Osteoblast (primary cell): Measurements from ENCODE around the gene CARMIL1. TPM values are rescaled to one million over a fixed set of nuclear protein-coding genes. Genes with fewer than 3 reads are reported as not detected.
A peak's percentile ranks its signal among the peaks of the same experiment; 100 is the strongest.

Source experiments
- DNase-seq: peaks from one replicate; pipeline ENCODE4 v3.0.0; 2011; ENCODE audit warnings: low spot score, mixed read lengths; ENCODE audit not compliant: insufficient read length; ENCODE audit errors: missing footprints
- H2AFZ ChIP-seq: 2 replicates; pipeline ENCODE4 v1.6.0; 2011; ENCODE audit warnings: mild to moderate bottlenecking, low read length
- H3K27ac ChIP-seq: 2 replicates; pipeline ENCODE4 v1.5.1; 2011; ENCODE audit warnings: mild to moderate bottlenecking, low read depth, low read length, moderate library complexity
- H3K27me3 ChIP-seq: 2 replicates; pipeline ENCODE4 v1.6.0; 2012; ENCODE audit warnings: mild to moderate bottlenecking, control low read depth, inconsistent platforms, low read length, moderate library complexity; ENCODE audit not compliant: insufficient read depth
- H3K36me3 ChIP-seq: 2 replicates; pipeline ENCODE4 v1.5.1; 2011; ENCODE audit warnings: mild to moderate bottlenecking, low read length, control low read depth, moderate library complexity; ENCODE audit not compliant: insufficient read depth
- H3K4me1 ChIP-seq: 2 replicates; pipeline ENCODE4 v1.5.1; 2011; ENCODE audit warnings: mild to moderate bottlenecking, low read length, control low read depth, moderate library complexity; ENCODE audit not compliant: insufficient read depth
- H3K4me2 ChIP-seq: 2 replicates; pipeline ENCODE4 v1.6.0; 2011; ENCODE audit warnings: mild to moderate bottlenecking, low read length; ENCODE audit not compliant: insufficient read depth
- H3K4me3 ChIP-seq: fragments of 200-600 bp; sonication (generic); 3 replicates; pipeline ENCODE4 v1.5.1; 2012; ENCODE audit warnings: mild to moderate bottlenecking, low read length, inconsistent platforms; ENCODE audit not compliant: insufficient read depth
- H3K79me2 ChIP-seq: 2 replicates; pipeline ENCODE4 v1.6.0; 2012; ENCODE audit warnings: mild to moderate bottlenecking, low read length, control low read depth, inconsistent platforms; ENCODE audit not compliant: insufficient read depth
- H3K9me3 ChIP-seq: 2 replicates; pipeline ENCODE4 v1.5.1; 2011; ENCODE audit warnings: low read depth, low read length, control low read depth
- H4K20me1 ChIP-seq: 2 replicates; pipeline ENCODE4 v1.6.0; 2012; ENCODE audit warnings: mild to moderate bottlenecking, low read length, control low read depth; ENCODE audit not compliant: insufficient read depth
- CTCF ChIP-seq: IDR thresholded peaks from 2 replicates; pipeline ENCODE4 v1.5.1; 2011; ENCODE audit warnings: mild to moderate bottlenecking, low read depth, low read length, moderate library complexity; ENCODE audit errors: extremely low read depth
- total RNA-seq: library from RNA; depleted of rRNA; stranded (reverse); fragments of >200 nt; gene quantifications from 2 replicates; pipeline ENCODE4 v1.2.3, GENCODE V29; 2012

Gene CARMIL1
- total RNA-seq, 1 donor: 25.7 TPM

GRCh38 chr6:25472306-25472705 lies 193.1 kb downstream of the CARMIL1 start:
- H3K4me2 ChIP-seq: no peak overlapping the region
- no peaks in the 10 kb centered on the region for H3K79me2 ChIP-seq
- no peak overlapping the region for H2AFZ ChIP-seq
- H3K27ac ChIP-seq: no peak overlapping the region
- no peaks in the 10 kb centered on the region for H3K9me3 ChIP-seq
- no peaks in the 10 kb centered on the region for H3K27me3 ChIP-seq
- no peak for DNase-seq
- no peaks in the 10 kb centered on the region for H3K36me3 ChIP-seq
- H3K4me3 ChIP-seq: no peak overlapping the region
- peak; percentile 7 for TF ChIP-seq CTCF
- H4K20me1 ChIP-seq: no peaks in the 10 kb centered on the region
- peaks cover 13% of the 10 kb centered on the region for H3K4me1 ChIP-seq

GRCh38 chr6:25472906-25473305 lies 193.7 kb downstream of the CARMIL1 start:
- Histone ChIP-seq H3K4me2 (no peak overlapping the region), H3K4me1 (peaks cover 14% of the 10 kb centered on the region), H3K27ac (no peak overlapping the region), H3K36me3 (no peaks in the 10 kb centered on the region), H4K20me1 (no peaks in the 10 kb centered on the region), H3K79me2 (no peaks in the 10 kb centered on the region), H2AFZ (no peak overlapping the region), H3K4me3 (no peak overlapping the region), H3K27me3 (no peaks in the 10 kb centered on the region), H3K9me3 (no peaks in the 10 kb centered on the region)
- no peak for TF ChIP-seq CTCF
- no peak for DNase-seq

GRCh38 chr6:25473447-25473846 lies 194.3 kb downstream of the CARMIL1 start:
- no peak for TF ChIP-seq CTCF

GRCh38 chr6:25476126-25476525 lies 197.0 kb downstream of the CARMIL1 start:
- Histone ChIP-seq H3K4me3 (no peak overlapping the region), H3K9me3 (no peaks in the 10 kb centered on the region), H3K36me3 (no peaks in the 10 kb centered on the region), H2AFZ (no peak overlapping the region), H4K20me1 (no peaks in the 10 kb centered on the region), H3K4me1 (peaks cover 14% of the 10 kb centered on the region), H3K27ac (no peak overlapping the region), H3K79me2 (no peaks in the 10 kb centered on the region), H3K4me2 (peak overlapping the region; percentile 24), H3K27me3 (no peaks in the 10 kb centered on the region)
- no peak for TF ChIP-seq CTCF
- peak; percentile 58 for DNase-seq

More at GRCh38 chr6:25473447-25473846, 194.3 kb downstream of the CARMIL1 start:
- no peaks in the 10 kb centered on the region for H3K36me3 ChIP-seq
- H3K79me2 ChIP-seq: no peaks in the 10 kb centered on the region
- DNase-seq: no peak
- no peaks in the 10 kb centered on the region for H3K27me3 ChIP-seq
- no peak overlapping the region for H3K4me3 ChIP-seq
- H3K27ac ChIP-seq: no peak overlapping the region
- H2AFZ ChIP-seq: no peak overlapping the region
- H3K9me3 ChIP-seq: no peaks in the 10 kb centered on the region
- peaks cover 14% of the 10 kb centered on the region for H3K4me1 ChIP-seq
- H4K20me1 ChIP-seq: no peaks in the 10 kb centered on the region
- H3K4me2 ChIP-seq: no peak overlapping the region
